Measurements from ENCODE around the gene KCNJ4.

DNA sequence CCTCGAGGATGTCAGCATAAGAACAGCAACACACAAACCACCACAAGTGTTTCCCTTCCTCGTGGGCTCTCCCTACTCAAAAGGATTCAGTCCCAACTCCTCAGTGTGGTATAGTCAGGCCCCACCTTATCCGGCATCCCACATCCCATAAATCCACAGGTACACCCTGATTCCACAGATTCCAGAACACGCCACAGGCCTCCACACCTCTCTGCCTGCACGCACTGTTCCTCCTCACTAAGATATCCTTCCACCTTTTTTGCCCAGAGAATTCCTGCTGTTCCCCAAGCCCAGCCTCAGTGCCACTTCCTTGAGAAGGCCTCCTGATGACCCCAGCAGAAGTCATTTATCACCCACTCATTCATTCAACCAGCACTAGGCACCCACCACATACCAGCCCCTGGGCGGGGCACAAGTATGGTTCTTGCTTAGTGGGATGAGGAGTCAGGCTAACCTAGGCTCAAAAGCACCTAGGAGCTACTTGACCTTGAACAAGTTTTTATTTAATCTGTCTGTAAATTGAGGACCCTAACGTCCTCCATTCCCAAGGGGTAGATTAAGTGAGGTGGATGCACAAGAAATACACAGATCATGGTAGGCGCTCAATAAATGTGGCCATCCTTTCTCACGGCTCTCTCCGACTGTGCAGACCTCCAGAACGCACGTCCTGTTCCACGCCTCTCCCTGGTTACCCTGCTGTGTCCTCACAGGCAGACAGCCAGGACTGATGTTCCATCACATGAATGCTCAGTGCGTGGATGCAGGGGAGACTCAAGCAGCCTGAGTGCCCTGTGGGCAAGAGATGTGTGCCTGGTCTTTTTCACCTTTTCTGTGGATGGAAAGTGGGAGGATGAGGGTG, 2.1 kb upstream of the KCNJ4 start:
- TF ChIP-seq, protein P1, sequence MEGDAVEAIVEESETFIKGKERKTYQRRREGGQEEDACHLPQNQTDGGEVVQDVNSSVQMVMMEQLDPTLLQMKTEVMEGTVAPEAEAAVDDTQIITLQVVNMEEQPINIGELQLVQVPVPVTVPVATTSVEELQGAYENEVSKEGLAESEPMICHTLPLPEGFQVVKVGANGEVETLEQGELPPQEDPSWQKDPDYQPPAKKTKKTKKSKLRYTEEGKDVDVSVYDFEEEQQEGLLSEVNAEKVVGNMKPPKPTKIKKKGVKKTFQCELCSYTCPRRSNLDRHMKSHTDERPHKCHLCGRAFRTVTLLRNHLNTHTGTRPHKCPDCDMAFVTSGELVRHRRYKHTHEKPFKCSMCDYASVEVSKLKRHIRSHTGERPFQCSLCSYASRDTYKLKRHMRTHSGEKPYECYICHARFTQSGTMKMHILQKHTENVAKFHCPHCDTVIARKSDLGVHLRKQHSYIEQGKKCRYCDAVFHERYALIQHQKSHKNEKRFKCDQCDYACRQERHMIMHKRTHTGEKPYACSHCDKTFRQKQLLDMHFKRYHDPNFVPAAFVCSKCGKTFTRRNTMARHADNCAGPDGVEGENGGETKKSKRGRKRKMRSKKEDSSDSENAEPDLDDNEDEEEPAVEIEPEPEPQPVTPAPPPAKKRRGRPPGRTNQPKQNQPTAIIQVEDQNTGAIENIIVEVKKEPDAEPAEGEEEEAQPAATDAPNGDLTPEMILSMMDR (IDR thresholded peaks at IDR 0.05), result no peak
- no peak for TF ChIP-seq ZFX (IDR thresholded peaks at IDR 0.05; ENCODE audit: borderline replicate concordance)
